HG03108 (cell line): Measurements from ENCODE around the gene PLCG1.

Experiments used
- ATAC-seq: cut with Tn5 transposase; IDR thresholded peaks from one replicate; pipeline ENCODE4 v1.9.1; 2021; ENCODE audit warnings: moderate library complexity; ENCODE audit not compliant: unreplicated experiment

PLCG1 gene

GRCh38 chr20:41204304-41205265, 67.2 kb downstream of the PLCG1 start:
- no peak for ATAC-seq

GRCh38 chr20:41205313-41205712, 68.0 kb downstream of the PLCG1 start:
- no peak for ATAC-seq

- ATAC-seq: no peak
These were observed 75.9 kb downstream of the PLCG1 start for GRCh38 chr20:41213150-41213820.

GRCh38 chr20:41214202-41214601, 76.9 kb downstream of the PLCG1 start:
- ATAC-seq: no peak

GRCh38 chr20:41214666-41215065, 77.3 kb downstream of the PLCG1 start:
- no peak for ATAC-seq

GRCh38 chr20:41217422-41217821, 80.1 kb downstream of the PLCG1 start:
- no peak for ATAC-seq

- ATAC-seq: no peak
These were observed 81.1 kb downstream of the PLCG1 start for GRCh38 chr20:41218466-41218865.

- no peak for ATAC-seq
These were observed 82.5 kb downstream of the PLCG1 start for GRCh38 chr20:41219824-41220223.

GRCh38 chr20:41221614-41222218, 84.4 kb downstream of the PLCG1 start:
- no peak for ATAC-seq

- no peak for ATAC-seq
These were observed 85.0 kb downstream of the PLCG1 start for GRCh38 chr20:41222296-41222695.

GRCh38 chr20:41222703-41223102, 85.4 kb downstream of the PLCG1 start:
- ATAC-seq: no peak

- ATAC-seq: no peak
These were observed 85.8 kb downstream of the PLCG1 start for GRCh38 chr20:41223112-41223511.

GRCh38 chr20:41224281-41224680, 86.9 kb downstream of the PLCG1 start:
- ATAC-seq: no peak

GRCh38 chr20:41225091-41225490, 87.7 kb downstream of the PLCG1 start:
- ATAC-seq: no peak

GRCh38 chr20:41226426-41226825, 89.1 kb downstream of the PLCG1 start:
- ATAC-seq: no peak
